ENCODE measurements around the gene CAMKV. TPM values are rescaled to one million over a fixed set of nuclear protein-coding genes. Genes with fewer than 3 reads are reported as not detected.
A peak's percentile ranks its signal among the peaks of the same experiment; 100 is the strongest.

CAMKV gene
- total and polyA plus RNA-seq, 12 donors = 0.27 to 1.5 (median 0.65) TPM; not detected in 4

- TF ChIP-seq POLR2A (IDR thresholded peaks at IDR 0.05) = no peak
Observed at GRCh38 chr3:49855662-49856061, 14.0 kb downstream of the CAMKV start.

GRCh38 chr3:49845694-49846093, 24.0 kb downstream of the CAMKV start:
- Histone ChIP-seq H3K27ac (no peak overlapping the region), H3K9me3 (replicated peaks in 1 of 3) (no peaks in the 10 kb centered on the region), H3K36me3 (replicated peaks in 1 of 2) (no peaks in the 10 kb centered on the region), H3K27me3 (no peaks in the 10 kb centered on the region), H3K4me3 (no peak overlapping the region), H3K4me1 (replicated peaks in 1 of 2) (no peaks in the 10 kb centered on the region)
- WGBS, 4 donors = 82 to 98% (median 88%) methylated on average over 3 of the region's 3 CpGs
- intact Hi-C loops (cut with DNase I) = loop anchor here in 1 of 2 donors (2.0 kb wide), 1 partner anchor 49 kb away; no protein-coding TSS in a partner anchor
- TF ChIP-seq CTCF (IDR thresholded peaks at IDR 0.05) = no peak
- TF ChIP-seq POLR2A (IDR thresholded peaks at IDR 0.05) = no peak
- DNase-seq = no peak

More at GRCh38 chr3:49855662-49856061, 14.0 kb downstream of the CAMKV start:
- peaks cover 5 to 7% of the 10 kb centered on the region in 2 donors for H3K4me1 ChIP-seq (replicated peaks in 1 of 2)
- intact Hi-C loops (cut with DNase I) = no loop called here
- no peaks in the 10 kb centered on the region for H3K9me3 ChIP-seq (replicated peaks in 1 of 3)
- 58 to 70% (median 61%) methylated on average over 4 to 5 of the region's 5 CpGs for WGBS, 4 donors
- H3K4me3 ChIP-seq = peak overlapping the region in 1 of 4 donors; percentile 53
- H3K27ac ChIP-seq = no peak overlapping the region
- H3K27me3 ChIP-seq = no peaks in the 10 kb centered on the region
- no peak for DNase-seq
- H3K36me3 ChIP-seq (replicated peaks in 1 of 2) = no peaks in the 10 kb centered on the region

DNA sequence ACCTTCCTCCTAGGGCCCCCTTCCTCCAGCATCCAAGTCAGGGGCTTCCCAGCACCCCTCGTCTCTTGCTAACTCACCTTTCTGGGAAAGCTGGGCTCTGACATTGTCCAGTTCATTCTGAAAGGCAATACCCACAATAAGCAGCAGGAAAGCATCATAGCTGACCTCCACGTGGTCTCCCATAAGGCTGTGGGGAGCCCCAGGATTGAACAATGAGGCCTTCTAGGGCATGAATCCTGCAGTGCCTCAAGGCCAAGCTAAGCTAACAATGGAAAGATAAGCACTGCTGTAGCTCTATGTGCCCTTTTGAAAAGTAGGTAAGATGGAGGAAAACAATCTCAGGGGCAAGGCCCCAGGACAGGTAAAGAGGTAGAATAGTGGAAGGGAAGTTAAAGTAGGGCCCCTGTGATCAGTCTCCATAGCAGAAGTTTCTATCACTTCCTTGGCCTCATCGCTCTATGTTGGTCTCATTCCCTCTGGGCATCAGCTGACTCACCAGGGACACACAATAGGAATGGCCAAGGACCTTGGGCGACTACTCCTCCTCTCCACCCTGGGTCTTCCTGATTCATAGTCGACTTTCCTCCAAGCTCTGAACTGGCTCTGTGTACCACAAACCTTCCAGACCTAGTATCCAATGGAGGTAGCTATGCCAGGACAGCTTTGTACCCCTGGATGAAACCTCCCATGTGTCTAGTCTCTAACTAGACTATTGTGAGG, 25.1 kb downstream of the CAMKV start:
- Histone ChIP-seq H3K9me3 (replicated peaks in 1 of 3) (no peaks in the 10 kb centered on the region), H3K36me3 (replicated peaks in 1 of 2) (no peaks in the 10 kb centered on the region), H3K27ac (peak overlapping the region in 1 of 5 donors; percentile 18), H3K4me1 (replicated peaks in 1 of 2) (peaks cover 0 to under 1% of the 10 kb centered on the region in 2 donors), H3K4me3 (no peak overlapping the region), H3K27me3 (no peaks in the 10 kb centered on the region)
- DNase-seq = peak in 5 of 7 donors; percentile 34 to 66 (median 43)
- WGBS, 4 donors = 57 to 68% (median 60%) methylated on average over 5 of the region's 5 CpGs
- TF ChIP-seq CTCF (IDR thresholded peaks at IDR 0.05) = no peak
- no peak for TF ChIP-seq POLR2A (IDR thresholded peaks at IDR 0.05)
- intact Hi-C loops (cut with DNase I) = loop anchor here in 1 of 2 donors (2.0 kb wide), 1 partner anchor 48 kb away; no protein-coding TSS in a partner anchor

GRCh38 chr3:49842843-49843517, 26.7 kb downstream of the CAMKV start:
- intact Hi-C loops (cut with DNase I) = no loop called here
- no peak overlapping the region for H3K4me3 ChIP-seq
- H3K27me3 ChIP-seq = no peaks in the 10 kb centered on the region
- 88 to 94% (median 91%) methylated on average over 3 of the region's 3 CpGs for WGBS, 4 donors
- H3K4me1 ChIP-seq (replicated peaks in 1 of 2) = peaks cover 0 to 5% of the 10 kb centered on the region in 2 donors
- TF ChIP-seq CTCF (IDR thresholded peaks at IDR 0.05) (no peak), POLR2A (IDR thresholded peaks at IDR 0.05) (no peak)
- no peak overlapping the region for H3K27ac ChIP-seq
- no peaks in the 10 kb centered on the region for H3K36me3 ChIP-seq (replicated peaks in 1 of 2)
- no peaks in the 10 kb centered on the region for H3K9me3 ChIP-seq (replicated peaks in 1 of 3)
- no peak for DNase-seq
